ENCODE measurements around the gene XRCC4. TPM values are rescaled to one million over a fixed set of nuclear protein-coding genes. Genes with fewer than 3 reads are reported as not detected.
A peak's percentile ranks its signal among the peaks of the same experiment; 100 is the strongest.

Gene XRCC4
- polyA plus RNA-seq, 1 donor = 8.5 TPM

GRCh38 chr5:83374547-83374946 lies 297.2 kb downstream of the XRCC4 start:
- no peak overlapping the region for H3K4me3 ChIP-seq (ENCODE audit: low read length)
- no peaks in the 10 kb centered on the region for H3K36me3 ChIP-seq (ENCODE audit: control insufficient read depth, insufficient read depth, low read length)
- no peaks in the 10 kb centered on the region for H3K4me1 ChIP-seq (ENCODE audit: control insufficient read depth, insufficient read depth, low read length)
- no peaks in the 10 kb centered on the region for H3K27me3 ChIP-seq (ENCODE audit: control insufficient read depth, insufficient read depth, low read length)
- no peaks in the 10 kb centered on the region for H3K9me3 ChIP-seq (ENCODE audit: control insufficient read depth, low read depth, low read length)
- H3K27ac ChIP-seq (ENCODE audit: low read length) = no peak overlapping the region
- DNase-seq = peak in 1 of 2 donors; percentile 28
- WGBS (ENCODE audit: insufficient coverage, low lambda C conversion rate) = 78% methylated on average over 2 of the region's 2 CpGs

- H3K27ac ChIP-seq (ENCODE audit: low read length) = no peak overlapping the region
- H3K36me3 ChIP-seq (ENCODE audit: control insufficient read depth, insufficient read depth, low read length) = no peaks in the 10 kb centered on the region
- no peak overlapping the region for H3K4me3 ChIP-seq (ENCODE audit: low read length)
- no peak for DNase-seq
- H3K4me1 ChIP-seq (ENCODE audit: control insufficient read depth, insufficient read depth, low read length) = no peaks in the 10 kb centered on the region
- WGBS (ENCODE audit: insufficient coverage, low lambda C conversion rate) = no CpG with 5 or more reads among the region's 3 CpGs
- no peaks in the 10 kb centered on the region for H3K27me3 ChIP-seq (ENCODE audit: control insufficient read depth, insufficient read depth, low read length)
- no peaks in the 10 kb centered on the region for H3K9me3 ChIP-seq (ENCODE audit: control insufficient read depth, low read depth, low read length)
These were observed 297.9 kb downstream of the XRCC4 start for GRCh38 chr5:83375049-83375745.

GRCh38 chr5:83376461-83376860 lies 299.1 kb downstream of the XRCC4 start:
- Histone ChIP-seq H3K4me3 (ENCODE audit: low read length) (no peak overlapping the region), H3K9me3 (ENCODE audit: control insufficient read depth, low read depth, low read length) (no peaks in the 10 kb centered on the region)

GRCh38 chr5:83377131-83377865 lies 300.0 kb downstream of the XRCC4 start:
- Histone ChIP-seq H3K27ac (ENCODE audit: low read length) (no peak overlapping the region), H3K27me3 (ENCODE audit: control insufficient read depth, insufficient read depth, low read length) (no peaks in the 10 kb centered on the region), H3K9me3 (ENCODE audit: control insufficient read depth, low read depth, low read length) (no peaks in the 10 kb centered on the region), H3K36me3 (ENCODE audit: control insufficient read depth, insufficient read depth, low read length) (no peaks in the 10 kb centered on the region), H3K4me1 (ENCODE audit: control insufficient read depth, insufficient read depth, low read length) (no peaks in the 10 kb centered on the region), H3K4me3 (ENCODE audit: low read length) (no peak overlapping the region)
- 87% methylated on average over 2 of the region's 3 CpGs for WGBS (ENCODE audit: insufficient coverage, low lambda C conversion rate)
- no peak for DNase-seq

More at GRCh38 chr5:83376461-83376860, 299.1 kb downstream of the XRCC4 start:
- H3K27me3 ChIP-seq (ENCODE audit: control insufficient read depth, insufficient read depth, low read length) = no peaks in the 10 kb centered on the region
- WGBS (ENCODE audit: insufficient coverage, low lambda C conversion rate) = no CpG with 5 or more reads among the region's 2 CpGs
- no peaks in the 10 kb centered on the region for H3K4me1 ChIP-seq (ENCODE audit: control insufficient read depth, insufficient read depth, low read length)
- DNase-seq = no peak
- H3K27ac ChIP-seq (ENCODE audit: low read length) = no peak overlapping the region
- no peaks in the 10 kb centered on the region for H3K36me3 ChIP-seq (ENCODE audit: control insufficient read depth, insufficient read depth, low read length)

GRCh38 chr5:83378624-83379289 lies 301.4 kb downstream of the XRCC4 start:
- WGBS (ENCODE audit: insufficient coverage, low lambda C conversion rate) = 87% methylated on average over 3 of the region's 7 CpGs
- H3K36me3 ChIP-seq (ENCODE audit: control insufficient read depth, insufficient read depth, low read length) = no peaks in the 10 kb centered on the region
- no peak for DNase-seq
- H3K27me3 ChIP-seq (ENCODE audit: control insufficient read depth, insufficient read depth, low read length) = no peaks in the 10 kb centered on the region
- no peaks in the 10 kb centered on the region for H3K9me3 ChIP-seq (ENCODE audit: control insufficient read depth, low read depth, low read length)
- H3K4me1 ChIP-seq (ENCODE audit: control insufficient read depth, insufficient read depth, low read length) = no peaks in the 10 kb centered on the region
- no peak overlapping the region for H3K4me3 ChIP-seq (ENCODE audit: low read length)
- no peak overlapping the region for H3K27ac ChIP-seq (ENCODE audit: low read length)

GRCh38 chr5:83385812-83386211 lies 308.5 kb downstream of the XRCC4 start:
- Histone ChIP-seq H3K4me3 (ENCODE audit: low read length) (no peak overlapping the region), H3K27me3 (ENCODE audit: control insufficient read depth, insufficient read depth, low read length) (no peaks in the 10 kb centered on the region), H3K4me1 (ENCODE audit: control insufficient read depth, insufficient read depth, low read length) (no peaks in the 10 kb centered on the region), H3K36me3 (ENCODE audit: control insufficient read depth, insufficient read depth, low read length) (no peaks in the 10 kb centered on the region), H3K27ac (ENCODE audit: low read length) (no peak overlapping the region), H3K9me3 (ENCODE audit: control insufficient read depth, low read depth, low read length) (no peaks in the 10 kb centered on the region)
- WGBS (ENCODE audit: insufficient coverage, low lambda C conversion rate) = 95% methylated on average over 2 of the region's 4 CpGs
- DNase-seq = no peak

GRCh38 chr5:83387041-83387440 lies 309.7 kb downstream of the XRCC4 start:
- Histone ChIP-seq H3K9me3 (ENCODE audit: control insufficient read depth, low read depth, low read length) (no peaks in the 10 kb centered on the region), H3K27ac (ENCODE audit: low read length) (no peak overlapping the region), H3K36me3 (ENCODE audit: control insufficient read depth, insufficient read depth, low read length) (no peaks in the 10 kb centered on the region), H3K4me1 (ENCODE audit: control insufficient read depth, insufficient read depth, low read length) (no peaks in the 10 kb centered on the region), H3K27me3 (ENCODE audit: control insufficient read depth, insufficient read depth, low read length) (no peaks in the 10 kb centered on the region), H3K4me3 (ENCODE audit: low read length) (no peak overlapping the region)
- no peak for DNase-seq
- no CpG with 5 or more reads among the region's 2 CpGs for WGBS (ENCODE audit: insufficient coverage, low lambda C conversion rate)

GRCh38 chr5:83388608-83389007 lies 311.3 kb downstream of the XRCC4 start:
- no peak overlapping the region for H3K4me3 ChIP-seq (ENCODE audit: low read length)
- H3K9me3 ChIP-seq (ENCODE audit: control insufficient read depth, low read depth, low read length) = no peaks in the 10 kb centered on the region
- H3K27me3 ChIP-seq (ENCODE audit: control insufficient read depth, insufficient read depth, low read length) = no peaks in the 10 kb centered on the region
- no peaks in the 10 kb centered on the region for H3K4me1 ChIP-seq (ENCODE audit: control insufficient read depth, insufficient read depth, low read length)
- no peak for DNase-seq
- no peak overlapping the region for H3K27ac ChIP-seq (ENCODE audit: low read length)
- H3K36me3 ChIP-seq (ENCODE audit: control insufficient read depth, insufficient read depth, low read length) = no peaks in the 10 kb centered on the region

GRCh38 chr5:83392766-83393503 lies 315.6 kb downstream of the XRCC4 start:
- H3K36me3 ChIP-seq (ENCODE audit: control insufficient read depth, insufficient read depth, low read length) = no peaks in the 10 kb centered on the region
- no peak for DNase-seq
- H3K9me3 ChIP-seq (ENCODE audit: control insufficient read depth, low read depth, low read length) = no peaks in the 10 kb centered on the region
- no peaks in the 10 kb centered on the region for H3K4me1 ChIP-seq (ENCODE audit: control insufficient read depth, insufficient read depth, low read length)
- no peak overlapping the region for H3K27ac ChIP-seq (ENCODE audit: low read length)
- no peak overlapping the region for H3K4me3 ChIP-seq (ENCODE audit: low read length)
- H3K27me3 ChIP-seq (ENCODE audit: control insufficient read depth, insufficient read depth, low read length) = no peaks in the 10 kb centered on the region
- WGBS (ENCODE audit: insufficient coverage, low lambda C conversion rate) = 74% methylated on average over 4 of the region's 9 CpGs

GRCh38 chr5:83393504-83393866 lies 316.1 kb downstream of the XRCC4 start:
- Histone ChIP-seq H3K27ac (ENCODE audit: low read length) (no peak overlapping the region), H3K9me3 (ENCODE audit: control insufficient read depth, low read depth, low read length) (no peaks in the 10 kb centered on the region), H3K4me1 (ENCODE audit: control insufficient read depth, insufficient read depth, low read length) (no peaks in the 10 kb centered on the region), H3K27me3 (ENCODE audit: control insufficient read depth, insufficient read depth, low read length) (no peaks in the 10 kb centered on the region), H3K4me3 (ENCODE audit: low read length) (no peak overlapping the region), H3K36me3 (ENCODE audit: control insufficient read depth, insufficient read depth, low read length) (no peaks in the 10 kb centered on the region)
- DNase-seq = no peak
- no CpG with 5 or more reads among the region's 1 CpG for whole genome bisulfite sequencing (ENCODE audit: insufficient coverage, low lambda C conversion rate)

Measured in large intestine (tissue), 3 donors.